ENCODE measurements around the gene CYSRT1. TPM values are rescaled to one million over a fixed set of nuclear protein-coding genes. Genes with fewer than 3 reads are reported as not detected.

CYSRT1 gene
- total RNA-seq, 2 experiments from 2014 or later: 1.7 to 2.9 TPM

DNA sequence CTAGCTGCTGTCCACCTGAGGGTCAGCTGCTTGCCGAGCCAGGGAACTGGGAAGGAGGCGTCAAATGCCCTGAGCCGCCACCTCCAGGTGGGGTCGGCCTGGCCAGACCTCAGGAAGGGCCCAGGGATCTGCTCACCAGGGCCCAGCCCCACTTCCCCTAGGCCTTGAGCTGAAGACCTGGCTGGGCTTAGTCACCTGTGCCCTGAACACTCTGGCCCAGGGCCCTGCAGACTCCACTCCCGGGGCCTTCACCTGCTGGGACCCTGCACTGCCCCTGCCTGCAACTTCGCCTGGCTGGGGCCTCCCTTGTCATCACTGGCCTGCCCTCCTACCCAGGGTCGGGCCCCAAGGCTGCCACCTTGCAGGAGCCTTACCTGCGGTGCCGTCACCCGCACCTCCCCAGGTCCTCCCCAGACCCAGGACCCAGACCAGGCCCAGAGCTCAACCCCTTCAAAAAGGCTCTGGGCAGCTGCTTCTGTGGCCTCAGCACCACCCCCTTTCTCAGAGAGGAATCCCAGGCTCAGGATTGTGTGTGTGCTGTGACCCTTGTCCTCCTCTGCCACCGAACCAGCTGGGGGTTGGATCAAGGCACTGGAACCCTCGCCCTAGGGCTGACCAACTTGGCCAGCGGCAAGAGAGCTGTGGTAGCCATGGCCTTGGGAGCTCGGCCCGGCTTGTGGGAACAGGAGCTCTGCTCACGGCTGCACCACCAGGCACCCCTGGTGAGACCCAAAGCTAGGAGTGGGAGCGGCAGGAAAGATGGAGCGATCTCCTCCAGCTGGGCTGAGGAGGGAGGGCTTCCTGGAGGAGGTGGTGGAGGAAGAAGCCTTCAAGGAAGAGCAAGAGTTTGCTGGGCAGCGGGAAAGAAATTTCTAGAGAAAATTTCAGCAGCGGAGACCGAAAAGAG is 29.0 kb downstream of the CYSRT1 start:
- peak overlapping the region; percentile 58 for H3K27ac ChIP-seq (ENCODE audit: low read depth, low read length, poor library complexity, severe bottlenecking)
- intact Hi-C loops (cut with micrococcal nuclease; ENCODE audit: unreplicated experiment): no loop called here

DNA sequence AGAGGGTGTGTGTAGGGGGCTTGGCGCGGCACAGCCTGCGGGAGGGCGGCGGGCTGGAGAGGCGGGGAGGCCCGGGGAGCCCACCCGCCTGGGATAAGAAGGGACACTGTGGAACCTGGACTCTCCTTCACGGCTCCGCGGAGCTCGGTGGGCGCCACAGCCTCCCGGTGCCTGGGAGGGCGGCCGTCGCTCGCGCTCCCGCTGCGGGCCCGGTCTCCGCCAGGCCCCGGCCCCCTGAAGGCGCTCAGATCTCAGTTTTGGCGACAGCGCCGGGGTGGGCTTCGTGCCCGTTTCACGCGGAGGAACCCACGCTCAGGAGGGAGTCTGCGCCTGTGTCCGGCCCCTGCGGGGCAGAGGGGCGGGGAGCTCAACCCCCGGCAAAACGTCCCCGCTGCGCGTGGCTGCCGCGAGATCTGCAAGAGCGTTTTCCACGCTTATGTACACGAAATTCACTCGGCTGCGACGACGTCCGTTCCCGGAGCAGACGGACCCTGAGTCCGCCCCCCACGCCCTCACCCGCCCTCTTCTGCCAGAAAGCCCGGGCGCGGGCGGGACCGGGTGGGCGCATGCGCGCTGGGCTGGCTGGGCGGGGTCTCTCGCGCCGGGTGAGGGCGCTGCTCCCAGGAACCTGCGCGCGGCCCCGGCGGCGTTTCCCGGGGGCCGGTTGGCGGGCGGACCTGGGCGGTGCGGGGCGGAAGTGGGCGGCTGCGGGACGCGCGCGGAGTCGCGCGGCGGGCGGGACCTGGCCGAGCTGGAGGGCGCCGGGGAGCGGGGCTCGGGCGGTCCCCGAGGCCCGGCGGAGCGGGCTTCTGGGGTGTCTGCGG is 29.9 kb downstream of the CYSRT1 start, which contains the start of gene NELFB:
Gene NELFB (plus strand): TSS at position 704 of the 824 bp plus-strand sequence.
- Histone ChIP-seq H3K4me3 (ENCODE audit: low read depth, low read length, poor library complexity, severe bottlenecking) (peak within 1 kb of the TSS; percentile 98), H3K9me3 (ENCODE audit: low read length) (no peaks in the 10 kb centered on the region), H3K27ac (ENCODE audit: low read depth, low read length, poor library complexity, severe bottlenecking) (peak within 1 kb of the TSS; percentile 62), H4K20me1 (ENCODE audit: insufficient read depth, low read length) (peaks cover 5% of the 10 kb centered on the region; the same call in 1 of the 2 replicates), H3K4me1 (ENCODE audit: insufficient read depth, low read length, poor library complexity, severe bottlenecking) (peaks cover 53% of the 10 kb centered on the region), H3K4me2 (ENCODE audit: low read length) (peak within 1 kb of the TSS; percentile 94), H2AFZ (ENCODE audit: low read length) (peak within 1 kb of the TSS; percentile 76), H3K79me2 (ENCODE audit: insufficient read depth, low read depth, low read length) (peaks cover 24% of the 10 kb centered on the region), H3K36me3 (ENCODE audit: insufficient read depth, low read length) (peaks cover 36% of the 10 kb centered on the region), H3K9me2 (ENCODE audit: insufficient read depth, low read length) (no peaks in the 10 kb centered on the region)
- POLR2A ChIA-PET: interaction anchor here (0.7 to 4.4 kb wide), 8 partner anchors 12 to 125 kb away, joined by 3 to 26 read pairs (median 6); partner anchors contain the start of gene TUBB4B
- CTCF ChIA-PET (ENCODE audit: unreplicated experiment): interaction anchor here (0.6 kb wide), 1 partner anchor 191 kb away, joined by 3 read pairs; no protein-coding TSS in a partner anchor
- intact Hi-C loops (cut with micrococcal nuclease; ENCODE audit: unreplicated experiment): loop anchor here (1.0 kb wide), 1 partner anchor 14 kb away; the partner anchor contains the start of gene TUBB4B
- TF ChIP-seq EZH2phosphoT487 (IDR thresholded peaks at IDR 0.05; ENCODE audit: borderline replicate concordance, low read depth, low read length): no peak
- TF ChIP-seq, protein P1, sequence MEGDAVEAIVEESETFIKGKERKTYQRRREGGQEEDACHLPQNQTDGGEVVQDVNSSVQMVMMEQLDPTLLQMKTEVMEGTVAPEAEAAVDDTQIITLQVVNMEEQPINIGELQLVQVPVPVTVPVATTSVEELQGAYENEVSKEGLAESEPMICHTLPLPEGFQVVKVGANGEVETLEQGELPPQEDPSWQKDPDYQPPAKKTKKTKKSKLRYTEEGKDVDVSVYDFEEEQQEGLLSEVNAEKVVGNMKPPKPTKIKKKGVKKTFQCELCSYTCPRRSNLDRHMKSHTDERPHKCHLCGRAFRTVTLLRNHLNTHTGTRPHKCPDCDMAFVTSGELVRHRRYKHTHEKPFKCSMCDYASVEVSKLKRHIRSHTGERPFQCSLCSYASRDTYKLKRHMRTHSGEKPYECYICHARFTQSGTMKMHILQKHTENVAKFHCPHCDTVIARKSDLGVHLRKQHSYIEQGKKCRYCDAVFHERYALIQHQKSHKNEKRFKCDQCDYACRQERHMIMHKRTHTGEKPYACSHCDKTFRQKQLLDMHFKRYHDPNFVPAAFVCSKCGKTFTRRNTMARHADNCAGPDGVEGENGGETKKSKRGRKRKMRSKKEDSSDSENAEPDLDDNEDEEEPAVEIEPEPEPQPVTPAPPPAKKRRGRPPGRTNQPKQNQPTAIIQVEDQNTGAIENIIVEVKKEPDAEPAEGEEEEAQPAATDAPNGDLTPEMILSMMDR (conservative IDR thresholded peaks at IDR 0.05; ENCODE audit: low read length): no peak
- BruUV-seq (replicated peaks): no TSS peak
- DNase-seq (ENCODE audit: low spot score): peak; percentile 92

More for the DNA sequence above, 29.0 kb downstream of the CYSRT1 start:
- no TSS peak for BruUV-seq (replicated peaks)
- ChIA-PET POLR2A (interaction anchor here (0.7 to 4.4 kb wide), 9 partner anchors 12 to 124 kb away, joined by 3 to 26 read pairs (median 4); partner anchors contain the start of gene TUBB4B), CTCF (ENCODE audit: unreplicated experiment) (interaction anchor here (0.6 kb wide), 1 partner anchor 190 kb away, joined by 3 read pairs; no protein-coding TSS in a partner anchor)
- H4K20me1 ChIP-seq (ENCODE audit: insufficient read depth, low read length): peaks cover 5% of the 10 kb centered on the region; the same call in 1 of the 2 replicates
- H3K4me1 ChIP-seq (ENCODE audit: insufficient read depth, low read length, poor library complexity, severe bottlenecking): peaks cover 53% of the 10 kb centered on the region
- no peaks in the 10 kb centered on the region for H3K9me2 ChIP-seq (ENCODE audit: insufficient read depth, low read length)
- peaks cover 23% of the 10 kb centered on the region for H3K79me2 ChIP-seq (ENCODE audit: insufficient read depth, low read depth, low read length)
- no peaks in the 10 kb centered on the region for H3K9me3 ChIP-seq (ENCODE audit: low read length)
- H3K36me3 ChIP-seq (ENCODE audit: insufficient read depth, low read length): peaks cover 32% of the 10 kb centered on the region
- TF ChIP-seq, protein P1 (conservative IDR thresholded peaks at IDR 0.05; ENCODE audit: low read length): no peak
- no peak for TF ChIP-seq EZH2phosphoT487 (IDR thresholded peaks at IDR 0.05; ENCODE audit: borderline replicate concordance, low read depth, low read length)
- no peak for DNase-seq (ENCODE audit: low spot score)
- peak overlapping the region; percentile 94 for H3K4me2 ChIP-seq (ENCODE audit: low read length)
- no peak overlapping the region; the same call in 1 of the 2 replicates for H2AFZ ChIP-seq (ENCODE audit: low read length)
- peak overlapping the region; percentile 98 for H3K4me3 ChIP-seq (ENCODE audit: low read depth, low read length, poor library complexity, severe bottlenecking)

Measured in OCI-LY7 (cell line).